DOHH2 (cell line): ENCODE results near the gene MANSC4.

Experiments
- H3F3A ChIP-seq: fragments of 200-600 bp; sonication (generic), shearing (Covaris generic); 2 replicates; pipeline ENCODE4 v1.6.0; 2016; ENCODE audit warnings: antibody characterized with exemption, mild to moderate bottlenecking; ENCODE audit not compliant: control insufficient read depth, insufficient read depth
- H3K27ac ChIP-seq: fragments of 200-600 bp; sonication (generic); 2 replicates; pipeline ENCODE4 v1.5.1; 2014; ENCODE audit warnings: low read depth, mild to moderate bottlenecking, low read length, moderate library complexity
- H3K27me3 ChIP-seq: fragments of 200-600 bp; sonication (generic); 2 replicates; pipeline ENCODE4 v1.6.1; 2014; ENCODE audit warnings: mild to moderate bottlenecking, low read length, mixed read lengths; ENCODE audit not compliant: control insufficient read depth
- H3K36me3 ChIP-seq: fragments of 200-600 bp; sonication (generic); 2 replicates; pipeline ENCODE4 v1.6.1; 2014; ENCODE audit warnings: mild to moderate bottlenecking, low read length, moderate library complexity, mixed read lengths; ENCODE audit not compliant: control insufficient read depth
- H3K4me1 ChIP-seq: fragments of 200-600 bp; sonication (generic); 2 replicates; pipeline ENCODE4 v1.6.1; 2014; ENCODE audit warnings: mild to moderate bottlenecking, low read length, mixed read lengths; ENCODE audit not compliant: control insufficient read depth
- H3K4me2 ChIP-seq: fragments of 200-600 bp; sonication (generic); 2 replicates; pipeline ENCODE4 v1.6.0; 2014; ENCODE audit warnings: mild to moderate bottlenecking, low read length, moderate library complexity
- H3K4me3 ChIP-seq: fragments of 200-600 bp; sonication (generic); 2 replicates; pipeline ENCODE4 v1.5.1; 2014; ENCODE audit warnings: mild to moderate bottlenecking, low read length, mixed read lengths
- H3K79me2 ChIP-seq: fragments of 200-600 bp; sonication (generic); 2 replicates; pipeline ENCODE4 v1.6.1; 2014; ENCODE audit warnings: mild to moderate bottlenecking, low read length, mixed read lengths; ENCODE audit not compliant: control insufficient read depth
- H3K9me2 ChIP-seq: fragments of 200-600 bp; sonication (generic); replicated peaks from 2 replicates; pipeline ENCODE4 v1.6.1; 2014; ENCODE audit warnings: mild to moderate bottlenecking, low read length, mixed read lengths; ENCODE audit not compliant: control insufficient read depth
- H3K9me3 ChIP-seq: fragments of 200-600 bp; sonication (generic); 2 replicates; pipeline ENCODE4 v1.6.1; 2014; ENCODE audit warnings: antibody characterized with exemption, low read length, mixed read lengths; ENCODE audit not compliant: control insufficient read depth, insufficient read depth
- H4K20me1 ChIP-seq: fragments of 200-600 bp; sonication (generic); 2 replicates; pipeline ENCODE4 v1.6.0; 2014; ENCODE audit warnings: low read depth, mild to moderate bottlenecking, antibody characterized with exemption, low read length, moderate library complexity; ENCODE audit not compliant: control insufficient read depth, insufficient read depth
- EZH2phosphoT487 ChIP-seq: fragments of 200-600 bp; sonication (generic); IDR thresholded peaks from 2 replicates; pipeline ENCODE4 v1.6.1; 2017; ENCODE audit warnings: borderline replicate concordance, mild to moderate bottlenecking, antibody characterized with exemption, low read length, moderate library complexity, mixed read lengths
- TF ChIP-seq, protein P1 (sequence below): fragments of 200-600 bp; sonication (generic); IDR thresholded peaks from one replicate; pipeline ENCODE4 v1.5.1; 2014; ENCODE audit warnings: antibody characterized with exemption, mild to moderate bottlenecking, low read depth, low read length; ENCODE audit not compliant: poor library complexity, severe bottlenecking

The MANSC4 gene

DNA sequence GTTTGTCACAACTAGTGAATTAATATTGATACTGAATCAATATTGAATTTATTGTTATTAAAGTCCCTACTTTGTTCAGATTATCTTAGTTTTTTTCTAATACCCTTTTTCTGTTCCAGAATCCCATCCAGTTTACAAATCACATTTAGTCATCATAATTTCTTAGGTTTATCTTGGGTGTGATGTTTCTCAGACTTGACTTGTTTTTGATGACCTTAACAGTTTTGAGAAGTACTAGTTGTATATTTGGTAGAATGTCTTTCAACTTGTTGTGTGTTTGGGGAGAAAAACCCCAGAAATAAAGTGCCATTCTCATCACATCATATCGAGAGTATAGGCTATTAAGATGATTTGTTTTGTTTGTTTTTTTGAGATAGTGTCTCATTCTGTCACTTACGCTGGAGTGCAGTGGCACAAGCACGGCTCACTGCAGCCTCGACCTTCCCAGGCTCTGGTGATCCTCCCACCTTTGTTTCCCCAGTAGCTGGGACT is 49.9 kb downstream of the MANSC4 start:
- Histone ChIP-seq H3K4me3 (no peak overlapping the region), H3K9me2 (no peaks in the 10 kb centered on the region), H3K36me3 (peaks cover 69% of the 10 kb centered on the region), H3K79me2 (peaks cover 4% of the 10 kb centered on the region; the same call in 1 of the 2 replicates), H3F3A (0 out of 2 replicates have a peak, but pooled peaks cover 3% of the 10 kb centered on the region), H3K4me2 (no peak overlapping the region), H3K27ac (no peak overlapping the region), H3K9me3 (no peaks in the 10 kb centered on the region), H3K27me3 (no peaks in the 10 kb centered on the region), H3K4me1 (no peaks in the 10 kb centered on the region), H4K20me1 (0 out of 2 replicates have a peak, but pooled peaks cover 3% of the 10 kb centered on the region)
- TF ChIP-seq, protein P1, sequence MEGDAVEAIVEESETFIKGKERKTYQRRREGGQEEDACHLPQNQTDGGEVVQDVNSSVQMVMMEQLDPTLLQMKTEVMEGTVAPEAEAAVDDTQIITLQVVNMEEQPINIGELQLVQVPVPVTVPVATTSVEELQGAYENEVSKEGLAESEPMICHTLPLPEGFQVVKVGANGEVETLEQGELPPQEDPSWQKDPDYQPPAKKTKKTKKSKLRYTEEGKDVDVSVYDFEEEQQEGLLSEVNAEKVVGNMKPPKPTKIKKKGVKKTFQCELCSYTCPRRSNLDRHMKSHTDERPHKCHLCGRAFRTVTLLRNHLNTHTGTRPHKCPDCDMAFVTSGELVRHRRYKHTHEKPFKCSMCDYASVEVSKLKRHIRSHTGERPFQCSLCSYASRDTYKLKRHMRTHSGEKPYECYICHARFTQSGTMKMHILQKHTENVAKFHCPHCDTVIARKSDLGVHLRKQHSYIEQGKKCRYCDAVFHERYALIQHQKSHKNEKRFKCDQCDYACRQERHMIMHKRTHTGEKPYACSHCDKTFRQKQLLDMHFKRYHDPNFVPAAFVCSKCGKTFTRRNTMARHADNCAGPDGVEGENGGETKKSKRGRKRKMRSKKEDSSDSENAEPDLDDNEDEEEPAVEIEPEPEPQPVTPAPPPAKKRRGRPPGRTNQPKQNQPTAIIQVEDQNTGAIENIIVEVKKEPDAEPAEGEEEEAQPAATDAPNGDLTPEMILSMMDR: no peak
- TF ChIP-seq EZH2phosphoT487: no peak

DNA sequence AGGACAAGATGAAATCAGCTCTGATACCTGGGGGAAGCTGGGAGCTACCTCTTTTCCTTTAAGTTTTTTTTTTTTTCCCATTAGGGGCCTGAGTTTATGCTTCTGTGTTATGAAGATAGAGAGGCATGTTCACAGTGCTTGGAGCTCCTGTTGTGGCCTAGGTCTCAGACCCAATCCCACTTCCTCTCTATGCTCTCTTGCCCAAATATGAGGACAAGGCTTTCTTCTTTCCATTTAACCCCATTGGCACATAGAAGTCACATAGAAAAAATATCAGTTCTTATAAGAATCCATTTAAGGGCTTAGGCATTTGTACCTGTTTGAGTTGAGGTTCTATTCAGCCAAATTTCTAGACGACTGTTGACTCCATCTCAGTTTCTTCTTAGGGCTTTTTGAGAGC is 56.8 kb downstream of the MANSC4 start:
- no peak for TF ChIP-seq EZH2phosphoT487
- TF ChIP-seq, protein P1: no peak
- Histone ChIP-seq H3K9me3 (no peaks in the 10 kb centered on the region), H4K20me1 (0 out of 2 replicates have a peak, but pooled peaks cover 5% of the 10 kb centered on the region), H3K4me3 (no peak overlapping the region), H3K9me2 (no peaks in the 10 kb centered on the region), H3K36me3 (peaks cover 69% of the 10 kb centered on the region), H3K79me2 (peaks cover 4% of the 10 kb centered on the region; the same call in 1 of the 2 replicates), H3K27me3 (no peaks in the 10 kb centered on the region), H3K27ac (no peak overlapping the region), H3K4me2 (no peak overlapping the region), H3F3A (no peaks in the 10 kb centered on the region; the same call in 1 of the 2 replicates), H3K4me1 (no peaks in the 10 kb centered on the region)
